ENCODE measurements around the gene BLOC1S4.
"Not testable (repeated sequence)": the region's sequence is repeated elsewhere in the genome, so short reads cannot be mapped to it uniquely, and the experiment has no call there.

The BLOC1S4 gene

DNA sequence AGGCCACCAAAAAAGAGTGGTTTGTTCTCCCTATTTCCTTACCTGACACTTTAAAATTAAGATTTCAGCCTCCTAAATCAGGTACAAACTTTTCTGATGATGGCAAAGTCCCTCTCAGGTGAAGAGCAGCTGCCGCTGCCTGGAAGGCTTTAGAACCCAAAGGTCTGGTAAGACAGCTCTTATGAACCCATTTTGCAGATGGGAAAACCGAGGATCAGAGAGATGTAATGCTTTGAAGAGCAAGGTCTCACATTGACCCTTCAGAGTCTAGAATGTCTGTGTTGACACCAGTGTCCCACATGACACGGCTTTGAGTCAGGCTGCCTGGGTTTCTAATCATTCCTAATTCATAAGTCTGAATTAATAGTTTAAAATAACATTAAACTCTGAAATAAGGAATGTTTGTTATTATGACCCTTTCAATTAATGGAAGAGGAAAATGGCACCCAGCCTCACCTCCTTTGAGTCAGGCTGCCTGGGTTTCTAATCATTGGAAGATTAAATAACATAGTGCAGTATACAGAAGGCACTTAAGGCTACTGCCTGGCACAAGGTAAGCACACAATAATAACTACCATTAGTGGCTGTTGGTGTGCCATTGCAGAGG is 38.6 kb downstream of the BLOC1S4 start:
- no peak for DNase-seq (ENCODE audit: low spot score)
- TF ChIP-seq, protein P1, sequence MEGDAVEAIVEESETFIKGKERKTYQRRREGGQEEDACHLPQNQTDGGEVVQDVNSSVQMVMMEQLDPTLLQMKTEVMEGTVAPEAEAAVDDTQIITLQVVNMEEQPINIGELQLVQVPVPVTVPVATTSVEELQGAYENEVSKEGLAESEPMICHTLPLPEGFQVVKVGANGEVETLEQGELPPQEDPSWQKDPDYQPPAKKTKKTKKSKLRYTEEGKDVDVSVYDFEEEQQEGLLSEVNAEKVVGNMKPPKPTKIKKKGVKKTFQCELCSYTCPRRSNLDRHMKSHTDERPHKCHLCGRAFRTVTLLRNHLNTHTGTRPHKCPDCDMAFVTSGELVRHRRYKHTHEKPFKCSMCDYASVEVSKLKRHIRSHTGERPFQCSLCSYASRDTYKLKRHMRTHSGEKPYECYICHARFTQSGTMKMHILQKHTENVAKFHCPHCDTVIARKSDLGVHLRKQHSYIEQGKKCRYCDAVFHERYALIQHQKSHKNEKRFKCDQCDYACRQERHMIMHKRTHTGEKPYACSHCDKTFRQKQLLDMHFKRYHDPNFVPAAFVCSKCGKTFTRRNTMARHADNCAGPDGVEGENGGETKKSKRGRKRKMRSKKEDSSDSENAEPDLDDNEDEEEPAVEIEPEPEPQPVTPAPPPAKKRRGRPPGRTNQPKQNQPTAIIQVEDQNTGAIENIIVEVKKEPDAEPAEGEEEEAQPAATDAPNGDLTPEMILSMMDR (IDR thresholded peaks at IDR 0.05; ENCODE audit: extremely low read depth, insufficient read depth, missing control alignments), result no peak
- in situ Hi-C loops (cut with MboI; ENCODE audit: low pct_unique_long_range_greater_than_20kb, low sequenced_read_pairs, unreplicated experiment), result no loop called here

DNA sequence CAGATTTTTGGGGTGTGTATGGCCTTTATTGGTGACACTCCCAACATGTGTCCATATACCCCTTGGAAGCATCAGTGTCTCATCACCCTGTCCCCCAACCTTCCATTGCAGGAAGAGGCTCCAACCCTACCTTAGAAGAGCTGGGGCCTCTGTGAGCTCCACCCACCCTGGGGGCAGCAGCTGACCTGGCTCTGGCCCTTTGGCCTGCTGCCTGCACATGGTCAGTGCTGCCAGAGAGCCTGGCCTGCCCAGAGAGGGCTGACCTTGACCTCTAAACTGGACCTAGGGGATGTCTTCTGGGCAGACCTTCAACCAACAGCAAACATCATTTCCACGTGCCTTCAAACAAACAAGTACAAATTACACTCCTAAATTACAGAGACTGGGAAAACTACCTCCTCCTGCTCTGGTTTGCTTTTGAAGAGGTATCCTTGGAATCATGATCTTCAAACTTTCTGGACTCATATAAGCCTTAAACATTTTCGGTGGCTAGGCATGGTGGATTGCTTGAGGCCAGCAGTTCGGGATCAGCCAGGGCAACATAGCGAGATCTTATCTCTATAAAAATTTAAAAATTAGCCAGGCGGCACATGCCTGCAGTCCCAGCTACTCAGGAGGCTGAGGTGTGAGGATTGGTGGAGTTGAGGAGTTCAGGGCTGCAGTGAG is 39.2 kb downstream of the BLOC1S4 start:
- DNase-seq (ENCODE audit: low spot score), result no peak
- in situ Hi-C loops (cut with MboI; ENCODE audit: low pct_unique_long_range_greater_than_20kb, low sequenced_read_pairs, unreplicated experiment), result no loop called here
- TF ChIP-seq, protein P1 (IDR thresholded peaks at IDR 0.05; ENCODE audit: extremely low read depth, insufficient read depth, missing control alignments), result no peak

DNA sequence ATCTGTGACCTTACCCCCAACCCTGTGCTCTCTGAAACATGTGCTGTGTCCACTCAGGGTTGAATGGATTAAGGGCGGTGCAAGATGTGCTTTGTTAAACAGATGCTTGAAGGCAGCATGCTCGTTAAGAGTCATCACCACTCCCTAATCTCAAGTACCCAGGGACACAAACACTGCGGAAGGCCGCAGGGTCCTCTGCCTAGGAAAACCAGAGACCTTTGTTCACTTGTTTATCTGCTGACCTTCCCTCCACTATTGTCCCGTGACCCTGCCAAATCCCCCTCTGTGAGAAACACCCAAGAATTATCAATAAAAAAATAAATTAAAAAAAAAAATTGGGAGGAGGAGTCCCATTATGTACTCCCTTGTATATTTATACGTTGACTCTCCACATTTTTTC is 40.4 kb downstream of the BLOC1S4 start:
- DNase-seq (ENCODE audit: low spot score); in situ Hi-C loops (cut with MboI; ENCODE audit: low pct_unique_long_range_greater_than_20kb, low sequenced_read_pairs, unreplicated experiment): not testable (repeated sequence)

DNA sequence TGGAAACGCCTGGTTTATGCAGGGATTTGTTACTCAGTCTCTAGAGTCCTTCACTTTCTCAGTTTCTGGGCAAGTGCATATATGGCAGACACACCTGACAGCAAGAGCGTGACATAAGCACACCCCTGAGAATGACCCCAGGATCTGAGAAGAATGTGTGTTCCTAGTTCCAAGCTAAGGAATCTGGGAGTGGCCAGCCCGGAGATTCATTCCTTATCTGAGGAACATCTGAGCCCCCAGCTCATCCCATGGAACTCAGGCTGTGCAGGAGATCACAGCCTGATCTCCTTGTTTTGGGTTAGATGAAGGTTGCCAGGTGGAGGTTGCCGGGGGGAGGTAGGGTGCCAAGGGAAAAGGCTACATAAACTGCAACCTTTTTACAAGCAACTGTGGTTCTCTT is 42.8 kb downstream of the BLOC1S4 start:
- in situ Hi-C loops (cut with MboI; ENCODE audit: low pct_unique_long_range_greater_than_20kb, low sequenced_read_pairs, unreplicated experiment), result no loop called here
- DNase-seq (ENCODE audit: low spot score), result no peak
- TF ChIP-seq, protein P1 (IDR thresholded peaks at IDR 0.05; ENCODE audit: extremely low read depth, insufficient read depth, missing control alignments), result no peak

DNA sequence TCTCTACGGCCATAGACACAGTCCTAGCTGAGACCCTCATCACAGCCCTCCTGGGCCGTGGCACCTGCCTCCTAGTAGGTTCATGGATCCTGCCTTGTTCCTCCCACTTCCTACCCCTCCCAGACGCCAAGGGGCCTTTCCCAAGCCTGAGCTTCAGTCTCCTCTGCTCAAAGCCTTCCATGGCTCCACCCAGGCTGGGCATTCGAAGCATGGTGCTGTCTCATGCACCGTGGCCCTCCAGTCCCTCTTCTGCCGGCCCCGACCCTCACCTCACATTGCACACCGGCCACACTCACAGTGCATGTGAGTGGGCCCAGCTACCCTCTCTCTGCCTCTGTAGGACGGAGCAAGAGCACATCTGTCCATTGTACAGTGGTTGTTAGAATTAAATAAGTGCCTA is 44.9 kb downstream of the BLOC1S4 start:
- TF ChIP-seq, protein P1 (IDR thresholded peaks at IDR 0.05; ENCODE audit: extremely low read depth, insufficient read depth, missing control alignments), result no peak
- in situ Hi-C loops (cut with MboI; ENCODE audit: low pct_unique_long_range_greater_than_20kb, low sequenced_read_pairs, unreplicated experiment), result no loop called here
- DNase-seq (ENCODE audit: low spot score), result no peak

DNA sequence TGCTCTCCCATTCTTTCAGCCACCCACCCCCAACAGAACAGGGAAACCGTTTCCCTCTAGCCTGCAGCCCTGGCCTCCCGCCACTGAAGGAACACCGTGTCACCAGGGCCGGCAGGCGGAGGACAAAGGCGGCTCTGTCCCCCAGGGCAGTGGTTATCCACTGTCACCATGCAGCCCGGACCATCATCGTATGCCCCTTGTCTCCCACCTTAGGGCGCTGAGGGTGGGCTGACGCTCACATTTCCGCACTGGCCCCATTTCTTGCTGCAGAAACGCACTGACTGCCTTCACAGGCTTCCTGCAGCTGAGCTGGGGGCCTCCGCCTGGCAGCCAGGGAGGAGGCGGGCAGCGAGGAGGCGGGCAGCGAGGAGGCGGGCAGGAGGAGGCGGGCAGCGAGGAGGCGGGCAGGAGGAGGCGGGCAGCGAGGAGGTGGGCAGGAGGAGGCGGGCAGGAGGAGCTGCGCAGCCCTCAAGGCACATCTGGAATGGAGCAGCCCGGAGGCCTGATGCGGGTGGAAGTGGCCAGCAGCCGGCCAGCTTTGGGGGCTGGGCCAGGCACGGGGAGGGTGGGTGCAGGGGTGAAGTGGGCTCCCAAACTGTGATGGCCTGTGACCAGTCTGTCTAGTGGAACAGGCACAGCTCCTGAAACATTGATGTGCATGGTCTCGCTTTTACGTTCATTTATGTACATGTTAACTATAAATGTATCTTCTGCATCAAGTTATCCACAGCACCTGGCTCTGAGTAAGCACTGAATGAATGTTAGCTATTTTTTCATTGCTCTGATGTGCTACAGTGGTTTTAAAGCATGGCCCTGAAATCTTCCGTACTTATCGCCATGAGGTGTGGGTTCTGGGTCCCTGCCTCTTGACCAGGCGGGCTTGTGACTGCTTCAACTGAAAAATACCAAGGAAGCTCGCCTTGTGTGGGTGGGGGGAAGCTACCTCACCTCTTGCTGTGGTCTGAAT is 46.0 kb downstream of the BLOC1S4 start:
- no peak for DNase-seq (ENCODE audit: low spot score)
- in situ Hi-C loops (cut with MboI; ENCODE audit: low pct_unique_long_range_greater_than_20kb, low sequenced_read_pairs, unreplicated experiment), result no loop called here
- TF ChIP-seq, protein P1 (IDR thresholded peaks at IDR 0.05; ENCODE audit: extremely low read depth, insufficient read depth, missing control alignments), result no peak

All from GM13977 (cell line).